Measurements from ENCODE around the gene SPAG16.

Gene SPAG16

DNA sequence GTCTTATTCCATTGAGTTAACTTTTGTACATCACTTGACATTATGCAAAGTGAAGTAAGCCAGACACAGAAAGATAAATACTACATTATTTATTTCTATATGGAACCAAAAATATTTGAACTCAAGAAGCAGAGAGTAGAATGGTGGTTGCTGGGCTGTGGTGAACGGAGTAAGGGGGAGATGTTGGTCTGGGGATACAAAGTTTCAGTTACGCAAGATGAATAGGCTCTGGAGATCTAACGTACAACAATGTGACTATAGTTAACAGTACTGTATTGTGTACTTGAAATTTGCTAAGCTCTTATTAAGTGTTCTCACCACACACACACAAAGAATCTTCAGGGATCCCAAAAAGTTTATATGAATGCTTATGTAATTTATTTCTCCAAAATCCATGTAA, 1001.7 kb downstream of the SPAG16 start:
- no peak for DNase-seq (ENCODE audit: low read depth)

DNA sequence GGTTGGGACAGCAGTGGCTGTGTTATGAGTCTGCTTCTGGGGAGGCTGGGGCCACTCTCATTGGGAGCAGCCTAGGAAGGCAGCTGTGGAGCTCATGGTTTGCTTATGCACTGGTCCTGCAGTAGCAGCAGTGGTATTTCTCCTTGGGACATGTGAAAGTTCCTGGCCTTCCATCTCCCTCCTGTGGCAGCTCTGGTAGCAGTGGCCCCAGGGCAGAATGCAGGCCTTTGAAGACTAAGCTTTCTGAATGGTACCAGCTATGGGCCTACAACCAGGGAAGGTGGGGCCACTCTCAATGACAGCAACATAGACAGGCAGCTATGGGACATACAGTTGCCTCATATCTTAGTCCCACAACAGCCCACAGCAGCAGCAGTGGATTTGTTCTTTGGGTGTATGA, 1009.3 kb downstream of the SPAG16 start:
- no peak for DNase-seq (ENCODE audit: low read depth)

- DNase-seq (ENCODE audit: low read depth) = no peak
Measured at GRCh38 chr2:214294426-214294825, 1010.2 kb downstream of the SPAG16 start.

DNA sequence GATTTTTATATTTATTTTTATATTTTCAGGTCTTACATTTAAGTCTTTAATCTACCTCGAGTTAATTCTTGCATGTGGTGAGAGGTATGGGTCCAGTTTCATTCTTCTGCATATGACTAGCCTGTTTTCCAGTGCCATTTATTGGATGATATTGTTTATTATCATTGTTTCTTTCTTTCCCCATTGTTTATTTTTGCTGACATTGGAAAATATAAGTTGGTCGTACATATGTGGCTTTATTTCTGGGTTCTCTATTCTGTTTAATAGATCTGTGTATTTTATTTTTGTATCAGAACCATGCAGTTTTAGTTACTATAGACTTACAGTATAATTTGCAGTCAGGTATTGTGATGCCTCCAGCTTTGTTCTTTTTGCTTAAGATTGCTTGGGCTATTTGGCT, 1013.2 kb downstream of the SPAG16 start:
- no peak for DNase-seq (ENCODE audit: low read depth)

- no peak for DNase-seq (ENCODE audit: low read depth)
Measured at GRCh38 chr2:214310319-214310718, 1026.1 kb downstream of the SPAG16 start.

GRCh38 chr2:214311031-214311533, 1026.8 kb downstream of the SPAG16 start:
- DNase-seq (ENCODE audit: low read depth) = no peak

DNA sequence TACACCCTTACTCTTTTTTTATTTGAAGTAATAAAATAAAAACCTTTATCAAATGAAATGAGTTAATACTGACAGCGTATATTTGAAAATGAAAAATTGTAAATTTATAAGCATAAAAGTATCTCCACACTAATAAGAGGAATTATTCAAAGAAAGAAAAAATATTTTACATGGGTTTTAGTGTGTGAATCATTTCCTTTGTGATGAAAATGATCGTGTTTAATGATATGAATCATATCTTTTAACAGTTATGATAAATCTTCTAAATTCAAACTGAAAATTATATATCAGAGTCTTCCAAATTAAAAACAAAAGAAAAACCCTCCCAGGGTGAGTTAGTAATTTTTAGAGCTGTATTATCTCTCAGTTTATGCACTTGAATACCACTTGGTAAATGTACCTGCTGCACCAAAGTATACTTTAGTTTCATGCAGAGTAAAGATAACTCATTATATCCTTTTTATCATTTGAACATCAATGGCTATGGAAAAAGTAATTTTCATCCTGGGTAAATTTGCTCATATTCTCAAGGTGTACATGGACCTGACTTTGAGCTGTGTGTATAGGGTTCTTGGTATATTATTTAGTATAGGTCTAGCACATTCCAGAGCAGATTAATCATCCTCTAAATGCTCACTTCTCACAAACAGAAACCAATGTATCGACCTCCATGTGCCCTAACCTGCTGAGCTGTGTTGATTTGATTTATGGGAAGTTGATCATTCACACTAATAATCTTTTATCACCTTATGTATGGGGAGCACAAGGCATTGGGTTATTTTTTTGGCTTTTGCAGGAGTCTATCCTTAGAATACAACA, 1027.9 kb downstream of the SPAG16 start:
- DNase-seq (ENCODE audit: low read depth) = no peak

DNA sequence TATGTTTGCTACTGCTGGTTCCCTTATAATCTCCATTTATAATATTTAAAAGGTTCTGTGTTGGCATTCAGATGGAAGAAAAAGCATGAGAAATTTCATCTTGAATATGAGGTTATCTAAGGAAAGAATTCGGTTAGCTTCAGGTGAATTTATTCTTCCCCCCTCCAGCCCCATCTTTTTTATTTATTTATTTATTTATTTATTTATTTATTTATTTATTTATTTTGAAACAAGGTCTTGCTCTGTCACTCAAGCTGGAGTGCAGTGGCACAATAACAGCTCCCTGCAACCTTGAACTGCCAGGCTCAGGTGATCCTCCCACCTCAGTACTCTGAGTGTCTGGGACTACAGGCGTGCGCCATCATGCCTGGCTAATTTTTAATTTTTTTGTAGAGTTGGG, 1031.1 kb downstream of the SPAG16 start:
- no peak for DNase-seq (ENCODE audit: low read depth)

DNA sequence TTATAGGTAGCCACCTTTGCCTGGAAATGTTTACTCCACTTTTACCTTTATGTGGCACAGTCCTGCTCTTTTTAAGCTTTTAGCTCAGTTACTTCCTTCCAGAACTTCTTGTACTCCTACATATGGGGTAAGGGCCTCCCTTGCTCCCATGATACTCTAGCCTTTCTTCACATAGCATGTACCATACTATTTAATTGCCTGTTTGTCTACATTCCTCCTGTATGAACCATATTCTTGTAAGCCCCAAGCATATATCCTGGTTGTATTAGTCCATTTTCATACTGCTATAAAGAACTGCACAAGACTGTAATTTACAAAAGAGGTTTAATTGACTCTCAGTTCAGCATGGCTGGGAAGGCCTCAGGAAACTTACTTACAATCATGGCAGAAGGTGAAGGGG, 1035.9 kb downstream of the SPAG16 start:
- DNase-seq (ENCODE audit: low read depth) = no peak

DNA sequence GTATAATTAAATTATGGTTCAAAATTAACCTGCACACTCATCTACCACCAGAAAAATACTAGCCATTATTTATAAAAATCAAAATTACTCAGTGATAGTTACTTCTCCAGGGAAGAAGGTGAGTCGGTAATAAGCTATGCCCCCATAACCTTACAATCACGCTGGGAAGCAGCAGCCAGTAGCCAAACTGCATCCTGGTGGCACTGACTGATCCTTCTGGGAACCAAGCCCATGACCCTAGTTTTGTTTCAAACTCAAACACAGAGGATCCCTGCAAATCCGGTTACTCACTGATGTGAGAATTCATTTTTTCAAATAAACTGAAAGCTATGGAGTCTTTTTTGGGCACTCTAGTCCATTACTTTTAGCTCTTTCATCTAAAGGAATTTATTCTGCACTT, 1038.4 kb downstream of the SPAG16 start:
- no peak for DNase-seq (ENCODE audit: low read depth)

- DNase-seq (ENCODE audit: low read depth) = no peak
Measured at GRCh38 chr2:214325404-214325803, 1041.1 kb downstream of the SPAG16 start.

DNA sequence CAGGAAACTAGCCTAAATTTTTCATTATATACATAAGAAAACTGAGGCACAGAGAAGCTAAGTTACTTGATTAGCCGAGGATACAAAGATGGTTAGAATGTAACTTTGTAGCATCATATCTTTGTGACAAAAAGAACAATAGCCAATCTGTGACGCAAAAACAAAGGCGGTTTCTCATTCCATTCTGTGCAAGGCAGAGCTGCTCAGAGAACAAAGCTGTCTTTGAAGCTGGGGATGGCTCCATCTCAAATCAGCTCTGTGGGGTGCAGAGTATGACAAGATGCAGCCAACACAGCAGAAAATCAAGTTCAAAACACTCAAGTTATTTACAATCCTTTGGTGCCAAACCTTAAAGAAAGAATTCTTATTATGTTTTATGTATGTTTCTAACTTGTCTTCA, 1044.7 kb downstream of the SPAG16 start:
- DNase-seq (ENCODE audit: low read depth) = no peak

GRCh38 chr2:214341646-214342045, 1057.4 kb downstream of the SPAG16 start:
- DNase-seq (ENCODE audit: low read depth) = no peak

GRCh38 chr2:214358506-214358905, 1074.2 kb downstream of the SPAG16 start:
- DNase-seq (ENCODE audit: low read depth) = no peak

- no peak for DNase-seq (ENCODE audit: low read depth)
Measured at GRCh38 chr2:214361116-214361515, 1076.9 kb downstream of the SPAG16 start.

DNA sequence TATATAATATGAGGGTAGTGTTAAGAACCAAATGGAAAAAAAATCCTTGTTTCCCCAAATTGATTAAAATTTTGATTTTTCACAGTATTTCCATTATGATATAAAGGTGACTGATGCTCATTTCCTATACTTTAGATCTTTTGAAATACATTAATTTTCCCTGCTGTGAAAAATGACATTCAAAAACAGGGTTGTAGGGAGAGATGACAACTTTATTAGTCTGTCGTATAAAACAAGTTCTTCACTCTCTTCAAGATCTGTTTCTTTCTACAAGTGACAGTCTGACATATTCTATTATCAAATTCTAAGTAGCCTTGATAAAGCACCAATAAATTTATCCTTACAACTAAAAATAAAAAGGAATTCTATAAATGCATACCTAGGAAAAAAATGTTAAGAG, 1081.3 kb downstream of the SPAG16 start:
- no peak for DNase-seq (ENCODE audit: low read depth)

DNA sequence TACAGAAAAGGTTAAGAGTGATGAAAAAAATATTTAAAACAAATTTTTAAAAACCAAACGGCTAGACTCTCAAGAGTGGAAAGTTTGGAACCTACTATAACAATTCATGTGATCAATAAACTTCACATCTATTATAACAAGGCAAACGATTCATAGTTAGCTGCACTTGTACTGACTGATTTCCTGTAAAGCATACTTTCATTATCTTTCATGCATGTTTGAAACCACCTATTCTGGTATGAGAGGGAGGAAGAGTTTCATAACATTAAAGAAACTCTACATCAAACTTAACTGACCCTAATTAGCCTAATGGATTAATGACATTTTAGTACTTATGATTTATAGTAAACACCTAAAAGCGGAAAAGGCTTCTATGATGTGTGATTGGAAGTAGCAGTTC, 1082.9 kb downstream of the SPAG16 start:
- DNase-seq (ENCODE audit: low read depth) = no peak

GRCh38 chr2:214376618-214377285, 1092.5 kb downstream of the SPAG16 start:
- DNase-seq (ENCODE audit: low read depth) = no peak

GRCh38 chr2:214377286-214377624, 1093.0 kb downstream of the SPAG16 start:
- no peak for DNase-seq (ENCODE audit: low read depth)

DNA sequence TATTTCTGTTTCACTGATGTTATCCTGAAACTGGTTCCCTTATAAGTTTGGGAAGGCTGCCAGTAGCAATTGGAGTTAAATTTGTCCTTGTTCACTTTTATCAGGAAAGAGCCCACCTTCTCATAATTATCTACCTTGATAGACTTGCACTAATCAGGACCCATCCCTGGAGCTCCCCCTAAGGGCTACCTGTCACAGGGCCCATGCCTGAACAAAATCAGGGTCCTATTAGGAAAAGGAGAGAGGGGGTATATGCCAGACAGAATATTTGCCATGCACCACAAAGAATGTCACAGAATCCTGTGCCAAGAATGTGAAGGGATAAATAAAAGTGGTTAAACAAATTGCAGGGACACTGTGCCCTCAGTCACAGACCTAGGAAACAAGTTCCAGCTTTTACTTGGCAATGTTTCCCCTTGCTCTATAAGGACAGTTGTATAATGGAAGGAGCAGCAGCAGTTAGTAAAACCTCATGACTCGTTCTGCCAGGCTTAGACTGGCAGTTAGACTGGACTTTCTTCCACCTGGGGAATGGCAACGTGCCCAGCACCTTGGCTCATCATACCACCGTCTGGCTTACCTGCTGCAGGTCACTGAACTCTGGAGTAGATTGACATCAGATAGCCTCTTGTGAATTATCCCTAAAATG, 1094.3 kb downstream of the SPAG16 start:
- no peak for DNase-seq (ENCODE audit: low read depth)

- DNase-seq (ENCODE audit: low read depth) = no peak
Measured at GRCh38 chr2:214379227-214379626, 1095.0 kb downstream of the SPAG16 start.

DNA sequence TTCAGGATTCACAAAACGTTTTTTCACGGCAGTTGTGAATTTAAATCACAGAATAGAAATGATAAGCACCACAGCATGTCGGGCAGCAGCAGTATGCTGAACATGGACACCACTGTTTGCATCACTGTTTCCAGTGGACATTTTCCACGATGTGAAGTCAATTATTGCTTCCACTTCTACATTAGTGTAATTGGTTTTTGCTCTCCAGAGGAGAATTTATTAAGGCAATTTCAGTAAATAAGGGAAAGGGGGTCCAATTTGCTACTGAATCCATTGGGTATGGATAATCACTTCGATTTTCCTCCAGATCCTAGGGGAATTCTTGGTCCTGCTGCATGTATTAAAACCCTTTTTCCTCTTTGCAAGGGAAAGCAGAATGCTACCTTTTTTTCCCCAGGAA, 1096.4 kb downstream of the SPAG16 start:
- DNase-seq (ENCODE audit: low read depth) = no peak

DNA sequence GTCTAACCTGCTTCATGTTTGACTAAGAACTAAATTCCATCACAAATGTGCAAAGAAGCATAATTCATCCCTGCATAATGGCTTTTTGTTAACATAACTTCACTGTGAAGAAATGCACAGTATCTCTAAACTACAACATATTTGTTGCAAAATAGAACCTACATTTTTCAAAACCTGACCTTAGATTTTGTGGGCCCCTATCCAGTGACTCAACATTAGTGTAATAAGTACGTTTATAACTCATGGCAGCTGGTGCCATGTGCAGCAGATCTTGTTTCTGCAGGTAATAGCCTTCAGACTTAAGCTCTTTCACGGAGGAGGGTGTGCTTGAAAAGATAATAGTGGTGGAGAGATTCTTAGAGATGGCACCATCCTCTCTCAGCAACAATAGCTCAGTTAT, 1098.0 kb downstream of the SPAG16 start:
- DNase-seq (ENCODE audit: low read depth) = no peak
